SK-N-SH (cell line): ENCODE results near the gene TXNRD2. TPM values are rescaled to one million over a fixed set of nuclear protein-coding genes. Genes with fewer than 3 reads are reported as not detected.

Experiments used
- CTCF ChIA-PET: fragments of 300-600, 350-600 bp; formaldehyde crosslinking; extraction: SDS; loops from one replicate; lab custom pipeline; 2021; lab: Yijun Ruan, JAX
- POLR2A ChIA-PET: fragments of 350-600 bp; sonication (Branson Sonifier 250); formaldehyde crosslinking; extraction: SDS; loops from one replicate; lab custom pipeline; 2020; ENCODE audit warnings: antibody characterized with exemption, inconsistent platforms; lab: Yijun Ruan, JAX
- DNase-seq: peaks from one replicate; pipeline ENCODE4 v3.0.0; 2012
- H2AFZ ChIP-seq: fragments of 200-600 bp; sonication (generic); 2 replicates; pipeline ENCODE4 v1.8.1; 2016; ENCODE audit warnings: antibody characterized with exemption, mild to moderate bottlenecking, low read depth
- H3F3A ChIP-seq: fragments of 200-600 bp; sonication (generic); replicated peaks from 2 replicates; pipeline ENCODE3; 2016; ENCODE audit warnings: antibody characterized with exemption, mild to moderate bottlenecking; ENCODE audit not compliant: insufficient read depth
- H3K27ac ChIP-seq, 2 experiments: fragments of 200-500 bp in 1 of 2; fragments of 200-600 bp in 1 of 2; sonication (Bioruptor generic) in 1 of 2; sonication (generic), shearing (Covaris generic) in 1 of 2; 2 replicates each; pipeline versions ENCODE4 v1.5.1 to v1.6.1; 2014 to 2016; ENCODE audit warnings: low read depth in 2 of 2, inconsistent platforms in 1 of 2, low read length in 1 of 2, mild to moderate bottlenecking in 1 of 2, mixed read lengths in 1 of 2
- H3K27me3 ChIP-seq: fragments of 200-600 bp; sonication (generic), shearing (Covaris generic); 2 replicates; pipeline ENCODE4 v1.6.1; 2016; ENCODE audit warnings: mixed run types; ENCODE audit not compliant: insufficient read depth
- H3K36me3 ChIP-seq, 2 experiments: fragments of 200-500 bp in 1 of 2; fragments of 200-600 bp in 1 of 2; sonication (Bioruptor generic) in 1 of 2; sonication (generic) in 1 of 2; replicated peaks in 1 of 2; 2 replicates each; pipeline versions ENCODE3 to v1.5.1; 2014 to 2016; ENCODE audit warnings: low read length in 1 of 2, mild to moderate bottlenecking in 1 of 2; ENCODE audit not compliant: insufficient read depth in 2 of 2, control insufficient read depth in 1 of 2
- H3K4me1 ChIP-seq, 2 experiments: fragments of 200-500 bp in 1 of 2; fragments of 200-600 bp in 1 of 2; sonication (Bioruptor generic) in 1 of 2; sonication (generic), shearing (Covaris generic) in 1 of 2; 2 replicates each; pipeline versions ENCODE4 v1.5.1 to v1.6.1; 2014 to 2016; ENCODE audit warnings: low read depth in 1 of 2, low read length in 1 of 2, mixed run types in 1 of 2; ENCODE audit not compliant: insufficient read depth in 2 of 2, control insufficient read depth in 1 of 2
- H3K4me2 ChIP-seq: fragments of 200-600 bp; sonication (generic), shearing (Covaris generic); 2 replicates; pipeline ENCODE4 v1.6.1; 2017; ENCODE audit warnings: mixed run types
- H3K4me3 ChIP-seq, 2 experiments: fragments of 200-500 bp in 1 of 2; fragments of 200-600 bp in 1 of 2; sonication (Bioruptor generic) in 1 of 2; sonication (generic), shearing (Covaris generic) in 1 of 2; 2 replicates each; pipeline versions ENCODE4 v1.5.1 to v1.8.1; 2014 to 2016; ENCODE audit warnings: low read depth in 2 of 2, inconsistent platforms in 1 of 2, low read length in 1 of 2, mild to moderate bottlenecking in 1 of 2, mixed read lengths in 1 of 2, moderate library complexity in 1 of 2
- H3K79me2 ChIP-seq: fragments of 200-600 bp; sonication (generic); 2 replicates; pipeline ENCODE4 v1.8.1; 2017; ENCODE audit warnings: mild to moderate bottlenecking; ENCODE audit not compliant: insufficient read depth
- H3K9ac ChIP-seq: fragments of 200-600 bp; sonication (generic); 2 replicates; pipeline ENCODE4 v1.6.1; 2017; ENCODE audit warnings: mixed run types
- H3K9me2 ChIP-seq: fragments of 200-600 bp; sonication (generic); 2 replicates; pipeline ENCODE4 v1.6.1; 2017; ENCODE audit warnings: mixed run types
- H3K9me3 ChIP-seq: fragments of 200-600 bp; sonication (generic); 2 replicates; pipeline ENCODE4 v1.6.1; 2017; ENCODE audit warnings: mixed run types, mild to moderate bottlenecking, moderate library complexity
- H4K20me1 ChIP-seq: fragments of 200-600 bp; sonication (generic); 2 replicates; pipeline ENCODE4 v1.6.1; 2017; ENCODE audit warnings: mild to moderate bottlenecking, mixed run types; ENCODE audit not compliant: insufficient read depth
- CHD2 ChIP-seq: fragments of 150-350 bp; IDR thresholded peaks from 2 replicates; pipeline ENCODE4 v1.6.1; 2018; ENCODE audit warnings: low read length; ENCODE audit not compliant: partially characterized antibody
- FOSL2 ChIP-seq: IDR thresholded peaks from 2 replicates; pipeline ENCODE4 v1.4.0; 2012; ENCODE audit warnings: low read depth, mild to moderate bottlenecking, moderate library complexity, borderline replicate concordance
- FOXJ3 ChIP-seq: sonication (generic); formaldehyde crosslinking; IDR thresholded peaks from 2 replicates; pipeline ENCODE4 v1.5.1; 2020; ENCODE audit warnings: mild to moderate bottlenecking, missing genetic modification reagents
- IRF3 ChIP-seq: fragments of 150-350 bp; IDR thresholded peaks from 2 replicates; pipeline ENCODE4 v1.6.1; 2016; ENCODE audit warnings: mild to moderate bottlenecking, low read depth, low read length
- JUND ChIP-seq: IDR thresholded peaks from 2 replicates; pipeline ENCODE4 v1.4.0; 2012
- MAX ChIP-seq: IDR thresholded peaks from 2 replicates; pipeline ENCODE4 v1.4.0; 2012; ENCODE audit warnings: low read depth
- MXI1 ChIP-seq: IDR thresholded peaks from 2 replicates; pipeline ENCODE4 v1.6.1; 2012; ENCODE audit warnings: mild to moderate bottlenecking, low read depth, low read length, improper control_type of control experiment
- PBX3 ChIP-seq: IDR thresholded peaks from 2 replicates; pipeline ENCODE4; 2012
- RAD21 ChIP-seq: IDR thresholded peaks from 2 replicates; pipeline ENCODE4 v1.6.1; 2012; ENCODE audit warnings: mild to moderate bottlenecking, low read length
- RCOR1 ChIP-seq: fragments of 150-350 bp; IDR thresholded peaks from 2 replicates; pipeline ENCODE4 v1.6.1; 2017; ENCODE audit warnings: antibody characterized with exemption, low read length
- SIN3A ChIP-seq: IDR thresholded peaks from 2 replicates; pipeline ENCODE4 v1.6.1; 2012; ENCODE audit warnings: low read depth, mild to moderate bottlenecking, low read length, moderate library complexity, borderline replicate concordance
- TAF1 ChIP-seq: IDR thresholded peaks from 2 replicates; pipeline ENCODE4 v1.6.1; 2012; ENCODE audit warnings: low read depth, mild to moderate bottlenecking, low read length, moderate library complexity, borderline replicate concordance
- TCF12 ChIP-seq: IDR thresholded peaks from 2 replicates; pipeline ENCODE4 v1.4.0; 2012
- TEAD4 ChIP-seq: IDR thresholded peaks from 2 replicates; pipeline ENCODE4 v1.4.0; 2012; ENCODE audit warnings: mild to moderate bottlenecking, borderline replicate concordance; ENCODE audit not compliant: insufficient read depth
- YY1 ChIP-seq: IDR thresholded peaks from 2 replicates; pipeline ENCODE4 v1.4.0; 2012; ENCODE audit warnings: low read depth, mild to moderate bottlenecking
- WGBS: methylation state at CpG from one replicate; pipeline ENCODE4 v1.1.6; 2017; ENCODE audit warnings: low lambda C conversion rate; 5-methylcytosine and 5-hydroxymethylcytosine counted together
- polyA plus RNA-seq, 3 experiments: library from polyadenylated mRNA; depleted of rRNA; stranded (reverse); fragments of >200 nt; gene quantifications; 2 replicates each; pipeline ENCODE4 v1.2.3, GENCODE V29; 2012
- TF ChIP-seq, protein P1 (sequence below): fragments of 200-600 bp; sonication (generic); IDR thresholded peaks from 2 replicates; pipeline ENCODE4 v1.6.1; 2017; ENCODE audit warnings: antibody characterized with exemption, mild to moderate bottlenecking, moderate library complexity
- TF ChIP-seq, protein P2 (sequence below): IDR thresholded peaks from 2 replicates; pipeline ENCODE4 v1.4.0; 2012; ENCODE audit warnings: low read depth, borderline replicate concordance
- TF ChIP-seq, protein P3 (sequence below): IDR thresholded peaks from 2 replicates; pipeline ENCODE4 v1.6.1; 2012; ENCODE audit warnings: mild to moderate bottlenecking, low read depth, low read length, moderate library complexity

TXNRD2 gene
- polyA plus RNA-seq, 1 of the 3 experiments (the other 2 are of a cell fraction) = 34.7 TPM

DNA sequence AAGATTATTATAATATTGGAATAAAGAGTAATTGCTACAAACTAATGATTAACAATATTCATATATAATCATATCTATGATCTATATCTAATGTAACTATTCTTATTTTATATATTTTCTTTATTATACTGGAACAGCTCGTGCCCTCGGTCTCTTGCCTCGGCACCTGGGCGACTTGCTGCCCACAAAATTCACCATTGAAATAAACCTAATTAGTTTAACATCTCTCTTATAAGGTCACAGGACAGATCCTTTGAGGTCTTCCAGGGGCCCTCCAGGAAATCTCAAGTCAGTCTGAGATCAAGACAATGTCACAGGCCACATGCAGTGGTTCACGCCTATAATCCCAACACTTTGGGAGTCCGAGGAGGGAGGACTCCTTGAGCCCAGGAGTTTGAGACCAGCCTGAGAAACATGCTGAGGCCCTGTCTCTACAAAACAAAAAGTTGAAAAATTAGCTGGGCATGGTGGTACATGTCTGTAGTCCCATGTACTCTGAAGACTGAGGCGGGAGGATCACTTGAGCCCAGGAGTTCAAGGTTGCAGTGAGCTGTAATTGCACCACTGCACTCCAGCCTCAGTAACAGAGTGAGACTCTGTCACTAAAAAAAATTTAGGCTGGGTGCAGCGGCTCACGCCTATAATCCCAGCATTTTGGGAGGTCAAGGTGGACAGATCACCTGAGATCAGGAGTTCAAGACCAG lies 6.6 kb upstream of the TXNRD2 start:
- H4K20me1 ChIP-seq = peaks cover 15% of the 10 kb centered on the region
- peaks cover 36% of the 10 kb centered on the region for H3F3A ChIP-seq
- TF ChIP-seq TEAD4 (no peak), RAD21 (no peak), IRF3 (no peak), RCOR1 (no peak), TCF12 (no peak), FOXJ3 (CRISPR knock-in tag) (no peak), PBX3 (no peak), FOSL2 (no peak), MAX (no peak), YY1 (no peak), MXI1 (no peak), JUND (no peak), TAF1 (no peak), CHD2 (no peak), SIN3A (no peak)
- TF ChIP-seq, protein P1, sequence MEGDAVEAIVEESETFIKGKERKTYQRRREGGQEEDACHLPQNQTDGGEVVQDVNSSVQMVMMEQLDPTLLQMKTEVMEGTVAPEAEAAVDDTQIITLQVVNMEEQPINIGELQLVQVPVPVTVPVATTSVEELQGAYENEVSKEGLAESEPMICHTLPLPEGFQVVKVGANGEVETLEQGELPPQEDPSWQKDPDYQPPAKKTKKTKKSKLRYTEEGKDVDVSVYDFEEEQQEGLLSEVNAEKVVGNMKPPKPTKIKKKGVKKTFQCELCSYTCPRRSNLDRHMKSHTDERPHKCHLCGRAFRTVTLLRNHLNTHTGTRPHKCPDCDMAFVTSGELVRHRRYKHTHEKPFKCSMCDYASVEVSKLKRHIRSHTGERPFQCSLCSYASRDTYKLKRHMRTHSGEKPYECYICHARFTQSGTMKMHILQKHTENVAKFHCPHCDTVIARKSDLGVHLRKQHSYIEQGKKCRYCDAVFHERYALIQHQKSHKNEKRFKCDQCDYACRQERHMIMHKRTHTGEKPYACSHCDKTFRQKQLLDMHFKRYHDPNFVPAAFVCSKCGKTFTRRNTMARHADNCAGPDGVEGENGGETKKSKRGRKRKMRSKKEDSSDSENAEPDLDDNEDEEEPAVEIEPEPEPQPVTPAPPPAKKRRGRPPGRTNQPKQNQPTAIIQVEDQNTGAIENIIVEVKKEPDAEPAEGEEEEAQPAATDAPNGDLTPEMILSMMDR = no peak
- TF ChIP-seq, protein P2, sequence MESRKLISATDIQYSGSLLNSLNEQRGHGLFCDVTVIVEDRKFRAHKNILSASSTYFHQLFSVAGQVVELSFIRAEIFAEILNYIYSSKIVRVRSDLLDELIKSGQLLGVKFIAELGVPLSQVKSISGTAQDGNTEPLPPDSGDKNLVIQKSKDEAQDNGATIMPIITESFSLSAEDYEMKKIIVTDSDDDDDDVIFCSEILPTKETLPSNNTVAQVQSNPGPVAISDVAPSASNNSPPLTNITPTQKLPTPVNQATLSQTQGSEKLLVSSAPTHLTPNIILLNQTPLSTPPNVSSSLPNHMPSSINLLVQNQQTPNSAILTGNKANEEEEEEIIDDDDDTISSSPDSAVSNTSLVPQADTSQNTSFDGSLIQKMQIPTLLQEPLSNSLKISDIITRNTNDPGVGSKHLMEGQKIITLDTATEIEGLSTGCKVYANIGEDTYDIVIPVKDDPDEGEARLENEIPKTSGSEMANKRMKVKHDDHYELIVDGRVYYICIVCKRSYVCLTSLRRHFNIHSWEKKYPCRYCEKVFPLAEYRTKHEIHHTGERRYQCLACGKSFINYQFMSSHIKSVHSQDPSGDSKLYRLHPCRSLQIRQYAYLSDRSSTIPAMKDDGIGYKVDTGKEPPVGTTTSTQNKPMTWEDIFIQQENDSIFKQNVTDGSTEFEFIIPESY = no peak
- TF ChIP-seq, protein P3, sequence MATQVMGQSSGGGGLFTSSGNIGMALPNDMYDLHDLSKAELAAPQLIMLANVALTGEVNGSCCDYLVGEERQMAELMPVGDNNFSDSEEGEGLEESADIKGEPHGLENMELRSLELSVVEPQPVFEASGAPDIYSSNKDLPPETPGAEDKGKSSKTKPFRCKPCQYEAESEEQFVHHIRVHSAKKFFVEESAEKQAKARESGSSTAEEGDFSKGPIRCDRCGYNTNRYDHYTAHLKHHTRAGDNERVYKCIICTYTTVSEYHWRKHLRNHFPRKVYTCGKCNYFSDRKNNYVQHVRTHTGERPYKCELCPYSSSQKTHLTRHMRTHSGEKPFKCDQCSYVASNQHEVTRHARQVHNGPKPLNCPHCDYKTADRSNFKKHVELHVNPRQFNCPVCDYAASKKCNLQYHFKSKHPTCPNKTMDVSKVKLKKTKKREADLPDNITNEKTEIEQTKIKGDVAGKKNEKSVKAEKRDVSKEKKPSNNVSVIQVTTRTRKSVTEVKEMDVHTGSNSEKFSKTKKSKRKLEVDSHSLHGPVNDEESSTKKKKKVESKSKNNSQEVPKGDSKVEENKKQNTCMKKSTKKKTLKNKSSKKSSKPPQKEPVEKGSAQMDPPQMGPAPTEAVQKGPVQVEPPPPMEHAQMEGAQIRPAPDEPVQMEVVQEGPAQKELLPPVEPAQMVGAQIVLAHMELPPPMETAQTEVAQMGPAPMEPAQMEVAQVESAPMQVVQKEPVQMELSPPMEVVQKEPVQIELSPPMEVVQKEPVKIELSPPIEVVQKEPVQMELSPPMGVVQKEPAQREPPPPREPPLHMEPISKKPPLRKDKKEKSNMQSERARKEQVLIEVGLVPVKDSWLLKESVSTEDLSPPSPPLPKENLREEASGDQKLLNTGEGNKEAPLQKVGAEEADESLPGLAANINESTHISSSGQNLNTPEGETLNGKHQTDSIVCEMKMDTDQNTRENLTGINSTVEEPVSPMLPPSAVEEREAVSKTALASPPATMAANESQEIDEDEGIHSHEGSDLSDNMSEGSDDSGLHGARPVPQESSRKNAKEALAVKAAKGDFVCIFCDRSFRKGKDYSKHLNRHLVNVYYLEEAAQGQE = no peak
- TF ChIP-seq, all 33 proteins: peak for 0
- H3K4me1 ChIP-seq = peaks cover 4 to 25% of the 10 kb centered on the region in 2 experiments; a peak in 3 of 4 replicates
- H3K27ac ChIP-seq = peak overlapping the region in 1 of 2 experiments; percentile 71; a peak in 2 of 4 replicates
- no peaks in the 10 kb centered on the region for H3K27me3 ChIP-seq
- DNase-seq = no peak
- H3K4me2 ChIP-seq = no peak overlapping the region
- H3K36me3 ChIP-seq = peaks cover 0 to 5% of the 10 kb centered on the region in 2 experiments
- WGBS = 82% methylated on average over 9 of the region's 9 CpGs
- H3K79me2 ChIP-seq = peaks cover 91% of the 10 kb centered on the region
- no peaks in the 10 kb centered on the region for H3K9me3 ChIP-seq
- no peak overlapping the region for H3K4me3 ChIP-seq
- ChIA-PET POLR2A (no interaction called here), CTCF (interaction anchor here (0.6 to 3.7 kb wide), 24 partner anchors 8 to 280 kb away, joined by 3 to 17 read pairs (median 3); no protein-coding TSS in a partner anchor)
- H3K9ac ChIP-seq = no peak overlapping the region
- no peaks in the 10 kb centered on the region for H3K9me2 ChIP-seq
- H2AFZ ChIP-seq = no peak overlapping the region
